K562 (cell line): Measurements from ENCODE around the gene KLRB1. TPM values are rescaled to one million over a fixed set of nuclear protein-coding genes. Genes with fewer than 3 reads are reported as not detected.

ENCODE experiments used
- ATAC-seq: fragments of 200-7000 bp; cut with Tn5 transposase; 3 replicates; pipeline ENCODE4 v1.9.1; 2020; ENCODE audit warnings: moderate library complexity
- BruUV-seq: library from RNA; stranded (reverse); fragments of 400-500 nt; replicated peaks from 2 replicates; lab custom pipeline; 2021; lab: Mats Ljungman, UMichigan
- CTCF ChIA-PET: fragments of 300-600 bp; formaldehyde crosslinking; extraction: SDS; loops from one replicate; lab custom pipeline; 2021; ENCODE audit warnings: low intra/inter-chr PET ratio; lab: Yijun Ruan, JAX
- POLR2A ChIA-PET: fragments of 300-600, 350-650 bp; sonication (Branson Sonifier 250); formaldehyde crosslinking; extraction: SDS; loops from one replicate; lab custom pipeline; 2021; ENCODE audit warnings: antibody characterized with exemption, inconsistent platforms; lab: Yijun Ruan, JAX
- DNase-seq, 4 experiments: peaks; one replicate each; pipeline versions ENCODE4 v3.0.0 to v3.0.0-alpha.2; 2011 to 2018; ENCODE audit warnings: low spot score in 3 of 4, mixed read lengths in 3 of 4; ENCODE audit errors: extremely low read depth in 1 of 4
- FAIRE-seq: peaks from 2 replicates; lab custom pipeline; 2011; peaks lifted over from hg19 to GRCh38; lab: Jason Lieb, UNC
- H2AFZ ChIP-seq: 2 replicates; pipeline ENCODE4 v1.6.0; 2011; ENCODE audit warnings: low read depth, low read length, control low read depth, inconsistent platforms
- H3K27ac ChIP-seq: fragments of 200-600 bp; 3 replicates; pipeline ENCODE4 v1.8.0; 2011; ENCODE audit warnings: low read depth, mild to moderate bottlenecking, control low read depth, inconsistent platforms, low read length, moderate library complexity, mixed read lengths; ENCODE audit errors: extremely low read depth
- H3K27me3 ChIP-seq, 2 experiments: fragments of 300-600 bp in 1 of 2; 2 replicates in 1 of 2; 3 replicates in 1 of 2; pipeline versions ENCODE4 v1.6.0 to v1.8.0; 2011; ENCODE audit warnings: inconsistent platforms in 2 of 2, low read length in 2 of 2, mild to moderate bottlenecking in 1 of 2, mixed read lengths in 1 of 2, moderate library complexity in 1 of 2; ENCODE audit not compliant: control insufficient read depth in 2 of 2, insufficient read depth in 2 of 2
- H3K36me3 ChIP-seq: fragments of 300-600 bp; 3 replicates; pipeline ENCODE4 v1.8.0; 2011; ENCODE audit warnings: mild to moderate bottlenecking, low read length, inconsistent platforms; ENCODE audit not compliant: control insufficient read depth, insufficient read depth
- H3K4me1 ChIP-seq, 2 experiments: fragments of 200-600 bp in 1 of 2; replicated peaks in 1 of 2; 2 replicates in 1 of 2; 3 replicates in 1 of 2; pipeline versions ENCODE4 v1.5.1 to v1.8.0; 2011; ENCODE audit warnings: inconsistent platforms in 2 of 2, low read length in 2 of 2, mild to moderate bottlenecking in 1 of 2, mixed read lengths in 1 of 2, moderate library complexity in 1 of 2; ENCODE audit not compliant: control insufficient read depth in 2 of 2, insufficient read depth in 2 of 2
- H3K4me2 ChIP-seq: 2 replicates; pipeline ENCODE4 v1.6.1; 2011; ENCODE audit warnings: low read length, control low read depth, inconsistent platforms, mixed read lengths; ENCODE audit not compliant: insufficient read depth
- H3K4me3 ChIP-seq: fragments of 200-600 bp; sonication (generic), shearing (Covaris generic); 2 replicates; pipeline ENCODE4 v1.5.1; 2016; ENCODE audit warnings: control low read depth, inconsistent platforms
- H3K79me2 ChIP-seq: fragments of 200-600 bp; 3 replicates; pipeline ENCODE4 v1.8.0; 2011; ENCODE audit warnings: low read length, inconsistent platforms; ENCODE audit not compliant: control insufficient read depth, insufficient read depth
- H3K9ac ChIP-seq, 2 experiments: 2 replicates each; pipeline versions ENCODE4 v1.6.0 to v1.6.1; 2011; ENCODE audit warnings: low read depth in 2 of 2, low read length in 2 of 2, control low read depth in 1 of 2, inconsistent platforms in 1 of 2, mild to moderate bottlenecking in 1 of 2, mixed read lengths in 1 of 2; ENCODE audit not compliant: insufficient read depth in 1 of 2
- H3K9me1 ChIP-seq: one replicate; pipeline ENCODE4 v1.6.0; 2011; ENCODE audit warnings: inconsistent platforms, mild to moderate bottlenecking, low read length, moderate library complexity; ENCODE audit not compliant: control insufficient read depth, insufficient read depth
- H3K9me3 ChIP-seq: replicated peaks from 2 replicates; pipeline ENCODE4 v1.5.1; 2011; ENCODE audit warnings: low read depth, low read length, inconsistent platforms; ENCODE audit not compliant: control insufficient read depth, insufficient read depth
- H4K20me1 ChIP-seq: replicated peaks from 2 replicates; pipeline ENCODE4 v1.6.1; 2011; ENCODE audit warnings: low read length, inconsistent platforms, mixed read lengths; ENCODE audit not compliant: control insufficient read depth, insufficient read depth
- BMI1 ChIP-seq: fragments of 150-350 bp; IDR thresholded peaks from 2 replicates; pipeline ENCODE4 v1.6.1; 2014; ENCODE audit warnings: low read length
- CBFA2T2 ChIP-seq: fragments of 450-650 bp; conservative IDR thresholded peaks from 2 replicates; pipeline ENCODE4 v1.6.1; 2017; ENCODE audit warnings: mild to moderate bottlenecking
- CBX5 ChIP-seq: IDR thresholded peaks from 2 replicates; pipeline ENCODE4 v1.6.1; 2014; ENCODE audit warnings: low read depth, borderline replicate concordance
- CHD4 ChIP-seq: fragments of 200-600 bp; sonication (generic); IDR thresholded peaks from 3 replicates; pipeline ENCODE4 v1.6.1; 2012; ENCODE audit warnings: low read depth, mild to moderate bottlenecking, mixed read lengths, low read length, inconsistent platforms; ENCODE audit not compliant: insufficient read depth, insufficient replicate concordance, poor library complexity, severe bottlenecking
- NR2C2 ChIP-seq, 2 experiments: fragments of 200-800 bp in 1 of 2; sonication (Bioruptor generic) in 1 of 2; sonication (generic) in 1 of 2; formaldehyde crosslinking in 1 of 2; IDR thresholded peaks; 2 replicates each; pipeline versions ENCODE4 v1.6.1 to v1.8.0; 2016 to 2022; ENCODE audit warnings: mild to moderate bottlenecking in 1 of 2, missing compliant biosample characterization in 1 of 2, missing genetic modification characterization in 1 of 2, missing genetic modification reagents in 1 of 2
- POLR2G ChIP-seq: fragments of 200-400 bp; formaldehyde crosslinking; IDR thresholded peaks from 2 replicates; pipeline ENCODE4 v1.6.1; 2017; ENCODE audit warnings: low read depth, mild to moderate bottlenecking, antibody characterized with exemption, low read length, moderate library complexity
- RCOR1 ChIP-seq, 2 experiments: IDR thresholded peaks; 2 replicates each; pipeline ENCODE4 v1.6.1; 2012; ENCODE audit warnings: low read depth in 2 of 2, low read length in 2 of 2, borderline replicate concordance in 1 of 2, improper control_type of control experiment in 1 of 2
- ZBTB43 ChIP-seq: sonication (generic); formaldehyde crosslinking; IDR thresholded peaks from 2 replicates; pipeline ENCODE4 v1.8.0; 2023; ENCODE audit warnings: mild to moderate bottlenecking, missing genetic modification reagents
- ZNF133 ChIP-seq: fragments of 250-450 bp; sonication (Bioruptor Pico); IDR thresholded peaks from 2 replicates; pipeline ENCODE4 v1.4.0; 2020; ENCODE audit warnings: mild to moderate bottlenecking
- ZNF518B ChIP-seq: fragments of 250-450 bp; sonication (Bioruptor Pico); IDR thresholded peaks from 2 replicates; pipeline ENCODE4 v1.5.0; 2021; ENCODE audit warnings: mild to moderate bottlenecking, moderate library complexity
- ZNF589 ChIP-seq: fragments of 200-800 bp; sonication (Bioruptor generic); IDR thresholded peaks from 2 replicates; pipeline ENCODE4 v1.6.1; 2016; ENCODE audit warnings: low read depth, missing genetic modification characterization, missing compliant biosample characterization
- ZNF766 ChIP-seq: fragments of 200-800 bp; sonication (Bioruptor generic); conservative IDR thresholded peaks from 2 replicates; pipeline ENCODE4 v1.6.1; 2016; ENCODE audit warnings: missing genetic modification characterization, missing compliant biosample characterization
- WGBS: fragments of 100-300 bp; shearing (Covaris generic); methylation state at CpG from one replicate; pipeline ENCODE4 v1.1.6; 2016; ENCODE audit warnings: low coverage, mixed read lengths; ENCODE audit not compliant: insufficient coverage; ENCODE audit errors: missing lambda C conversion rate; 5-methylcytosine and 5-hydroxymethylcytosine counted together
- in situ Hi-C: fragments of 300-500 bp; cut with MboI; formaldehyde crosslinking; loops from 4 replicates; pipeline ENCODE4 v1.15.0; 2018; ENCODE audit warnings: inconsistent platforms, mixed read lengths
- intact Hi-C: fragments of 100-400 bp; cut with micrococcal nuclease; formaldehyde crosslinking; loops from 2 replicates; pipeline ENCODE4 v1.14.2; 2022
- polyA plus RNA-seq, 8 experiments: library from polyadenylated mRNA; depleted of rRNA in 4 of 8; stranded (reverse) in 5 of 8; unstranded in 3 of 8; fragments of >200 nt; fragmentation: Nextera tagmentation in 2 of 8; fragmentation: Illumina TruSeq in 1 of 8; extraction: Ambion mirVana in 2 of 8; extraction: Trizol in 1 of 8; gene quantifications; 2 replicates each; pipeline versions ENCODE4 v1.2.1 to v1.2.3, GENCODE V29; 2011 to 2014; ENCODE audit warnings: inconsistent platforms in 1 of 8, missing spikeins in 1 of 8
- total RNA-seq, 7 experiments: library from RNA; depleted of rRNA in 6 of 7; stranded (reverse); fragments of >200 nt in 6 of 7; fragmentation: Illumina TruSeq in 2 of 7; extraction: Trizol in 2 of 7; gene quantifications; 2 replicates each; pipeline versions ENCODE4 v1.2.1 to v1.2.3, GENCODE V29; 2011 to 2021; ENCODE audit warnings: low replicate concordance in 1 of 7

KLRB1 gene
- total and polyA plus RNA-seq, 9 of the 15 experiments (the other 6 are each of a cell fraction or from before 2014, with no cell fraction given), result not detected

- H3K27ac ChIP-seq, result no peak overlapping the region
- TF ChIP-seq ZNF766 (CRISPR knock-in tag) (no peak), CHD4 (no peak), BMI1 (no peak), CBFA2T2 (no peak), ZNF589 (no peak)
- DNase-seq, result no peak
- ChIA-PET CTCF (no interaction called here), POLR2A (no interaction called here)
- WGBS, result 6% methylated on average over 2 of the region's 2 CpGs
- BruUV-seq, result no TSS peak
- no peaks in the 10 kb centered on the region for H3K4me1 ChIP-seq
- no peak for ATAC-seq
- H3K4me3 ChIP-seq, result no peak overlapping the region
- no peaks in the 10 kb centered on the region for H3K36me3 ChIP-seq
- in situ Hi-C loops (loop anchor here (25.0 kb wide), 1 partner anchor 290 kb away; no protein-coding TSS in a partner anchor), intact Hi-C loops (no loop called here)
- no peak overlapping the region for H3K4me2 ChIP-seq
- H2AFZ ChIP-seq, result no peak overlapping the region
- no peaks in the 10 kb centered on the region for H3K79me2 ChIP-seq
- H3K9me3 ChIP-seq, result no peaks in the 10 kb centered on the region
- H4K20me1 ChIP-seq, result no peaks in the 10 kb centered on the region
- FAIRE-seq, result no peak
- H3K9ac ChIP-seq, result no peak overlapping the region
- no peaks in the 10 kb centered on the region for H3K9me1 ChIP-seq
- no peaks in the 10 kb centered on the region for H3K27me3 ChIP-seq
Observed at GRCh38 chr12:9626821-9627220, 19.1 kb upstream of the KLRB1 start.

GRCh38 chr12:9626291-9626690 lies 18.6 kb upstream of the KLRB1 start:
- Histone ChIP-seq H3K36me3 (no peaks in the 10 kb centered on the region), H2AFZ (no peak overlapping the region), H3K79me2 (no peaks in the 10 kb centered on the region), H3K4me3 (no peak overlapping the region), H3K27me3 (no peaks in the 10 kb centered on the region), H3K9me3 (no peaks in the 10 kb centered on the region), H3K4me2 (no peak overlapping the region), H3K9me1 (no peaks in the 10 kb centered on the region), H3K9ac (no peak overlapping the region), H3K27ac (no peak overlapping the region), H4K20me1 (no peaks in the 10 kb centered on the region), H3K4me1 (no peaks in the 10 kb centered on the region)
- in situ Hi-C loops (loop anchor here (25.0 kb wide), 1 partner anchor 289 kb away; no protein-coding TSS in a partner anchor), intact Hi-C loops (no loop called here)
- no TSS peak for BruUV-seq
- CTCF ChIA-PET, result no interaction called here
- POLR2A ChIA-PET, result no interaction called here
- no peak for ATAC-seq
- no peak for DNase-seq
- no peak for FAIRE-seq
- no peak for TF ChIP-seq ZNF133
- no peak for TF ChIP-seq ZNF518B
- no peak for TF ChIP-seq CBX5
- no peak for TF ChIP-seq RCOR1 (IDR thresholded peaks at IDR 0.05; ENCODE audit: borderline replicate concordance in 1 of 2, low read depth in 2 of 2, low read length in 2 of 2)
- TF ChIP-seq ZBTB43 (CRISPR knock-in tag), result no peak
- no peak for TF ChIP-seq POLR2G
- no peak for TF ChIP-seq NR2C2 (CRISPR knock-in tag; IDR thresholded peaks at IDR 0.05)
- TF ChIP-seq NR2C2 (tag; IDR thresholded peaks at IDR 0.05), result no peak
